WI38 (cell line): ENCODE measurements around the gene C14orf180.

Source experiments
- H3K4me3 ChIP-seq: 2 replicates; pipeline ENCODE4 v1.5.1; 2011; ENCODE audit warnings: low read depth, mild to moderate bottlenecking, control low read depth, low read length
- TF ChIP-seq, protein P1 (sequence below): IDR thresholded peaks from 2 replicates; pipeline ENCODE4 v1.5.1; 2012; ENCODE audit warnings: low read depth, mild to moderate bottlenecking, control low read depth, low read length

C14orf180 gene

DNA sequence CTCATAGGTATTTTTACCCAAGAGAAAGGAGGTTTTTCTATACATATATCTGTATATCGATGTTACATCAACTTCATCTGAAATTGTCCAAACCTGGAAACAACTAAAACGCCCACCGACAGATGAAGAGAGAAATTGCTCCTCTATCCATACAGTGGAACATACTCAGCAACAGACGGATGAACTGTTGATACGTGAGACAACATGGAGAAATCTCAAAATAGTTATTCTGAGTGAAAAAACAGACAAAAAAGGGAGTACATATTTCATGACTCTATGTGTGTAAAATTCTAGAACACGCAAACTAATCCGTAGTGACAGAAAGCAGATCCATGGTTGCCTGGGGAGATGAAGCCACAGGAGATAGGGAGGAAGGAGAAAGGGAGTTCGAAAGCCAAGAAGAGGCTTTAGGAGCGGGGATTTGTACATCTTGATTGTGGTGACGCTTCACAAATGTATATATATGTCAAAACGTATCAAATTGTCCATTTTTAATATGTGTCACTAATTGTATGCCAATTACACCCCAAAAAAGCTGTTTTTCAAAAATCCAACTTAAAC lies 37.6 kb upstream of the C14orf180 start:
- TF ChIP-seq, protein P1, sequence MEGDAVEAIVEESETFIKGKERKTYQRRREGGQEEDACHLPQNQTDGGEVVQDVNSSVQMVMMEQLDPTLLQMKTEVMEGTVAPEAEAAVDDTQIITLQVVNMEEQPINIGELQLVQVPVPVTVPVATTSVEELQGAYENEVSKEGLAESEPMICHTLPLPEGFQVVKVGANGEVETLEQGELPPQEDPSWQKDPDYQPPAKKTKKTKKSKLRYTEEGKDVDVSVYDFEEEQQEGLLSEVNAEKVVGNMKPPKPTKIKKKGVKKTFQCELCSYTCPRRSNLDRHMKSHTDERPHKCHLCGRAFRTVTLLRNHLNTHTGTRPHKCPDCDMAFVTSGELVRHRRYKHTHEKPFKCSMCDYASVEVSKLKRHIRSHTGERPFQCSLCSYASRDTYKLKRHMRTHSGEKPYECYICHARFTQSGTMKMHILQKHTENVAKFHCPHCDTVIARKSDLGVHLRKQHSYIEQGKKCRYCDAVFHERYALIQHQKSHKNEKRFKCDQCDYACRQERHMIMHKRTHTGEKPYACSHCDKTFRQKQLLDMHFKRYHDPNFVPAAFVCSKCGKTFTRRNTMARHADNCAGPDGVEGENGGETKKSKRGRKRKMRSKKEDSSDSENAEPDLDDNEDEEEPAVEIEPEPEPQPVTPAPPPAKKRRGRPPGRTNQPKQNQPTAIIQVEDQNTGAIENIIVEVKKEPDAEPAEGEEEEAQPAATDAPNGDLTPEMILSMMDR: no peak
- H3K4me3 ChIP-seq: no peak overlapping the region

DNA sequence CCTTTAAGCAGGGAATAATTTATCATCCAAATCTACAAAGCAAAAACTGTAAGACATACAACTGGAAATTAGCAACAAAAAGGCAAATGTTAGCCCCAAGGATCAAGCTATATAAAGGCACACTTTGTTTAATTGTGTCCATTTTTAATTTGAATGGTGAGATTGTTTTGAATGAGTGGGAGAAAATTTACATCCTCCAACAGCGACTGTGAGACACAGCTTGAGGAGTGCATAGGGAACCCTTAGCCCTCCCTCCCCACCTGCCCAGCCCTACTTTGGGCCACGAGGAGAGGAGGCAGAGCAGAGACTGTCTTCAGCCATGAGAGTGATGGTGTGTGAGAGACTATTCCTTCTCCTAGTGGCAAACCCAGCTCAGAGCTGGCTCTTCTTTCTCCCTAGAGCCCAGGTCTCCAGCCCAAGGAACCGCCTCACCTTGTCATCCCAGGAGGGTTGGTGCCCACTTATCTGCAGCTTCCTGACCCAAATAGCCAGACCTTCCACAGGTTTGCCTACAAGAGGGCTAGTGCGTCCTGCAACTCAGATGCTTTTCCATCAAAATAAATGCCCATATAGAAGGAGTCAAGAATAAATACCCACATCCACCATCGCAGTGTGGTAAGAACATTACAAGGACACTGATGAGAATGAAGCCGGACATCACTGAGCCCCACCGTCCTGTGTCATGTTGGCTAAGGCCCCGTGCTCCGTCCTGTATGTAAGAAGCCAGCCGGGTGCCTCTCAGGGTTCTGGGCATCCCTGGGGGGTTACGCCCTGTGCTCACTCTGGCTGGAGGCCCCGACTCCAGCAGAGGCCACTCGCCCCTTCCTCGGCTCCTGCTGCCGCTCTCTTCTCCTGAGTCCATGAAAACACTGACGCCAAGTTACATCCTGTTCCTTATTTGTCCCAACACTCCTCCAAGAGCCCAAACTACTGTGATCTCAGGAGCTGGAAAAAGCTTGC lies 36.4 kb upstream of the C14orf180 start:
- H3K4me3 ChIP-seq: no peak overlapping the region
- TF ChIP-seq, protein P1: no peak

DNA sequence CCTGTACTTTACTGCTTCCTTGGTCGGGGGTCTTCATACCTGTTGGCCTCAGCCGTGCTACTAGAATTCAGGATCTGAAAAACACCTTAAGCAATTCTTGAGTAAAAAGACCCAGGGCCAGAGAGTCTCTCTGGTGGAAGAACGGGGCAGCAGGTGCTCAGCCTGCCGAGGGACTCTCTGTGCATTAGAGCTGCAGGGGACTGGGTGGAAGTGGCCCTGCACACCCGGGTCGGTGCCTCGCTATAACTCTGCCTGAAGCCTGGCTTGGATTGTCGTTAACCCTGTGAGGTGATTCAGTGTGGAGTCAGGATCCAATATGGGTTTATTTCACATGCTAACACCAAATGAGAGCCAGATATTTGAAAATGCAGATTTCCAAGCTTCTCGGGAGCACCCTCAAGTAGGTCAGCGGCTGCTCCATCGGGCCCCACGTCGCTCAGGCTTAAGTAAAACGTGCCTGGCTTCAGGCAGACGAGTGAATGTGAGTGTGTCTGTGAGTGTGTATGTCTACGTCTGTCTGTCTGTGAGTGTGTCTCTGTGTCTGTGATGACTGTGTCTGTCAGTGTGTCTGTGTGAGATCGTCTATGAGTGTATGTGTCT lies 35.1 kb upstream of the C14orf180 start:
- no peak overlapping the region for H3K4me3 ChIP-seq
- TF ChIP-seq, protein P1: no peak

DNA sequence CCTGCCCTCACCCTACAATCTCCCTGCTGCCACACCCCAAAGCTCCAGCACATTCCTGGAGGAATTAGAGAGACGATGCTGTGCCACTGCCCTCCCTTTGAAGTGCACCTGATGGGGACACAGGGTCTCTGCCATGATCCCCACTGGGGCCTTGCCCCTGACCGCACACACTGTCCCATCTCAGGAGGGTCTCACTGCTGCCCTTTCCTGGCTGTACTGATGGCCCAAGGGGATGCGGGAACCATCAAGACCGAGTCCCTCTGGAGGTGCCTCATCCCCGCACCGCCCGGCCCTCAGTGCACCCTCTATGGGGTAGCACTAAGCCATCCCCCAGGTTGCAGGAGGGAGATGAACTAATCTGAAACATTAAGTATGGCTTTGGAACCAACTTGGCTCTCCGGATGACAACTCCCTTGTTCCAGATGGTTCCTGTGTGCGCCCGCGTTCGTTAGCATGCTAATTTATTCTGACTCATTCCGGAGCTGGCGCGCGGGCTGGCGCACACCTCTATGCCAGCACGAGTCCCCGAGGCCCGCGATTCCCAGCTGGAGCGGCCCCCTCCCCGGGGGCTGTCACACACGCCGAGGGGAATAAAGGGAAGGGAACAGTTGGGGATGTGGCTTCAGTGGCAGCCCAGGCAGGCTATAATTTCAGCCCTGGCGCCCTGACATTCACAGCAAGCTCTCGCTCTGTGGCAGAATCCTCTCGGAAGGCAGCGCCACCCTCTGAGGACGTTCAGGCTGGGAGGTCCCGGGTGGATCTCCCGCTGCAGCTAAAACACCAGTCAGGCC lies 34.2 kb upstream of the C14orf180 start:
- TF ChIP-seq, protein P1: no peak
- H3K4me3 ChIP-seq: no peak overlapping the region

DNA sequence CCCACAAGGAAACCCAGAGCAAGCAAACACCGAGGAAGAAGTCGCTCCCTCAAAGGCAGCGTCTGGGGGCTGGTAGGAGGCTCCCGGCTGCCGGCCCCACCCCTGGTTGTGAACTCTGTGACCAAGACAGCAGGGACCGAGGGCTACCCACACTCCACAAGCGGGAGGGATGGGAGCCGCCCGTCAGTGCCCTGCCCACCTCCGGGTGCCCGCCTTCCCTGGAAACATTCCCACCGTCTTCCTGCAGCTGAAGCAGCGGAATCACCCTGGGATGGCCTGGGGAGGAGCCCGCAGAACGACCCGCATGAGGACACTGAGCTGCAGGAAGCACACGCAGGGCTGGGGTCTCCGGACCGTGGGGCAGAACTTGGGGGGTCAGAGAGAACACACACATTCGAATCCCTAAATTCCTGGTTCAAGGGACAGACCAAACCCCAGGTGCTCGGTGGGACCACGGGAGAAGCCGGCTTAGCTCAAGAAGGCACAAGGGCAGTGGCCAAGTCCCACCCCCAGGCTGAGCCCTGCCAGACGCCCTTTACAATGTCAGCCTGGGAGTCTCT lies 33.5 kb upstream of the C14orf180 start:
- TF ChIP-seq, protein P1: no peak
- no peak overlapping the region for H3K4me3 ChIP-seq

DNA sequence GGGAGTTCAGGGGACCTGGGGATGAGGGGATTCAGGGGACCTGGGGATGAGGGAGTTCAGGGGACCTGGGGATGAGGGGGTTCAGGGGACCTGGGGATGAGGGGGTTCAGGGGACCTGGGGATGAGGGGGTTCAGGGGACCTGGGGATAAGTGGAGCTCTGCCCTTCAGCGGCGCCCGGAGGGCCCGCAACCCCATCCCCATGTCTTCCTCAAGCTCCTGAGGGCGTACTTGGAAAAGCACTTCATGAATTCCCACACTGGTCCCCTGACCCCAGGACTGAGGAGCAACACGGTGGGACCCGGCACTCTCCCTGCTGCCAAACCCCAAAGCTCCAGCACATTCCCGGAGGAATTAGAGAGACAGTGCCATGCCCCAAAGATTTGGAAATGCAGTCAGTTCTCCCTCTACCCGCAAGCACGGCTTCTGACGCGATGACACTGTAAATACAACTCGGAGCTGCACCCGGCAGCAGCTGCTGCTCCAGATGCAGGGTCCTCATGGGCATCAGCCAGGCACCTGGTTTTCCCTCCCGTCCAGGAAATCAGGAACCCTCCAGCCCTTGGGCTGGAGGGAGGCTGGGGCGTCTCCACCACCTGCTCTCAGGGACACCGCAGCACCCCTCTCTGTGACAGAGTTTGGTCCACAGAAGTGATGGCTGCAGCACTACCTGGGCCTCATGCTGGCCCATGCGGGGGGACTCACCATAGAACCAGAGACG lies 32.8 kb upstream of the C14orf180 start:
- no peak overlapping the region for H3K4me3 ChIP-seq
- TF ChIP-seq, protein P1: no peak
